DMS79 treated with DMSO at 0.1 percent for 48 hours (cell line): ENCODE measurements around the gene SF3B1.

Experiments
- DNase-seq: peaks from one replicate; lab custom pipeline; 2025; lab: John Stamatoyannopoulos, UW

The SF3B1 gene

DNA sequence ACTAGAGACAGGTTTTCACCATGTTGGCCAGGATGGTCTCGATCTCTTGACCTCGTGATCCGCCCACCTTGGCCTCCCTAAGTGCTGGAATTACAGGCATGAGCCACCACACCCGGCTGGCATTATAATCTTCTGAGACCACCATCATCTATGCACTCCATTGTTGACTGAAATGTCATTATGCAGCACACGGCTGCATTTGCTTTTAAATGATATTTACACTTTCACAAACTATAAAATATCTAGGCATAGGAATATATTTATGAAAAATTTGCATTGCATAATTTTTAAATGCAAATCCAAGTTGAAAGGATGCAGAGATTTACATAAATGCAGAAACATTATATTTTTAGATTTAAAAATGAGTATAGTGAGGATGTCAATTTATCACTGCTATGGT, 94.2 kb downstream of the SF3B1 start:
- no peak for DNase-seq
